H1 (cell line): Measurements from ENCODE around the gene TBCEL. TPM values are rescaled to one million over a fixed set of nuclear protein-coding genes. Genes with fewer than 3 reads are reported as not detected.

Experiments used
- CTCF ChIA-PET: fragments of 300-600 bp; sonication (Branson Sonifier 250); formaldehyde crosslinking; loops from one replicate; lab custom pipeline; 2021; ENCODE audit not compliant: partially characterized antibody; lab: Charles Lee
- POLR2A ChIA-PET: fragments of 300-600 bp; sonication (Branson Sonifier 250); formaldehyde crosslinking; loops from one replicate; lab custom pipeline; 2021; ENCODE audit warnings: inconsistent platforms; ENCODE audit not compliant: partially characterized antibody; lab: Charles Lee
- DNase-seq, 2 experiments: peaks; one replicate each; pipeline versions ENCODE4 v3.0.0 to v3.0.0-alpha.2; 2010 to 2022; ENCODE audit warnings: low spot score in 2 of 2, low read depth in 1 of 2, mixed read lengths in 1 of 2
- FAIRE-seq: peaks from 2 replicates; lab custom pipeline; 2011; peaks lifted over from hg19 to GRCh38; lab: Jason Lieb, UNC
- H2AFZ ChIP-seq: 2 replicates; pipeline ENCODE4 v1.8.1; 2012; ENCODE audit warnings: low read length, inconsistent platforms
- H2AK5ac ChIP-seq: 2 replicates; pipeline ENCODE4 v1.6.1; 2013; ENCODE audit warnings: low read depth, low read length
- H2BK120ac ChIP-seq: replicated peaks from 2 replicates; pipeline ENCODE3; 2013; ENCODE audit warnings: low read depth, low read length, inconsistent platforms
- H2BK12ac ChIP-seq: 2 replicates; pipeline ENCODE4 v1.6.1; 2013; ENCODE audit warnings: low read depth, low read length
- H2BK15ac ChIP-seq: 2 replicates; pipeline ENCODE4 v1.6.1; 2013; ENCODE audit warnings: low read length
- H2BK20ac ChIP-seq: 2 replicates; pipeline ENCODE4 v1.6.1; 2013; ENCODE audit warnings: low read length
- H2BK5ac ChIP-seq: 2 replicates; pipeline ENCODE4 v1.6.1; 2013; ENCODE audit warnings: low read depth, low read length
- H3K14ac ChIP-seq: 2 replicates; pipeline ENCODE4 v1.6.1; 2013; ENCODE audit warnings: inconsistent platforms; ENCODE audit not compliant: insufficient read length
- H3K18ac ChIP-seq: 2 replicates; pipeline ENCODE4 v1.6.1; 2013; ENCODE audit warnings: low read length; ENCODE audit errors: extremely low read depth
- H3K23ac ChIP-seq: 2 replicates; pipeline ENCODE4 v1.6.1; 2013; ENCODE audit warnings: inconsistent platforms; ENCODE audit not compliant: insufficient read length
- H3K23me2 ChIP-seq: 2 replicates; pipeline ENCODE4 v1.6.1; 2013; ENCODE audit warnings: low read depth, low read length
- H3K27ac ChIP-seq: 2 replicates; pipeline ENCODE4 v1.6.1; 2011; ENCODE audit warnings: low read depth, low read length, inconsistent platforms
- H3K27me3 ChIP-seq, 4 experiments: replicated peaks in 1 of 4; 1 replicate in 1 of 4; 2 replicates in 3 of 4; pipeline versions ENCODE4 v1.6.1 to v1.8.1; 2011 to 2013; ENCODE audit warnings: low read length in 3 of 4, mild to moderate bottlenecking in 3 of 4, inconsistent platforms in 2 of 4, mixed read lengths in 2 of 4, moderate library complexity in 1 of 4; ENCODE audit not compliant: control insufficient read depth in 3 of 4, insufficient read depth in 3 of 4; ENCODE audit errors: extremely low read depth in 1 of 4
- H3K36me3 ChIP-seq, 4 experiments: 2 replicates each; pipeline versions ENCODE4 v1.6.1 to v1.8.1; 2011 to 2013; ENCODE audit warnings: mild to moderate bottlenecking in 4 of 4, low read length in 3 of 4, moderate library complexity in 2 of 4, control low read depth in 1 of 4, inconsistent platforms in 1 of 4; ENCODE audit not compliant: insufficient read depth in 4 of 4, control insufficient read depth in 2 of 4
- H3K4ac ChIP-seq: replicated peaks from 2 replicates; pipeline ENCODE3; 2013; ENCODE audit warnings: low read length, low read depth, mixed read lengths, inconsistent platforms; ENCODE audit not compliant: insufficient read length
- H3K4me1 ChIP-seq, 4 experiments: replicated peaks in 1 of 4; 1 replicate in 1 of 4; 2 replicates in 3 of 4; pipeline versions ENCODE4 v1.6.1 to v1.8.1; 2011 to 2013; ENCODE audit warnings: low read length in 3 of 4, inconsistent platforms in 2 of 4, mixed read lengths in 1 of 4; ENCODE audit not compliant: insufficient read depth in 4 of 4, control insufficient read depth in 3 of 4
- H3K4me2 ChIP-seq, 2 experiments: 2 replicates each; pipeline versions ENCODE4 v1.6.1 to v1.8.1; 2011 to 2013; ENCODE audit warnings: low read depth in 2 of 2, low read length in 2 of 2, control low read depth in 1 of 2, inconsistent platforms in 1 of 2, mild to moderate bottlenecking in 1 of 2; ENCODE audit not compliant: insufficient read depth in 1 of 2
- H3K4me3 ChIP-seq, 4 experiments: fragments of 200-600, 300-600 bp in 1 of 4; sonication (generic), shearing (Covaris generic), sonication (Bioruptor Twin) in 1 of 4; 2 replicates each; pipeline versions ENCODE4 v1.5.1 to v1.8.1; 2011 to 2016; ENCODE audit warnings: low read length in 4 of 4, low read depth in 3 of 4, control low read depth in 2 of 4, inconsistent platforms in 2 of 4, mild to moderate bottlenecking in 2 of 4, mixed read lengths in 1 of 4, moderate library complexity in 1 of 4; ENCODE audit not compliant: insufficient read depth in 2 of 4; ENCODE audit errors: extremely low read depth in 1 of 4
- H3K56ac ChIP-seq: replicated peaks from 2 replicates; pipeline ENCODE3; 2013; ENCODE audit warnings: low read depth, mild to moderate bottlenecking, mixed read lengths, low read length, inconsistent platforms; ENCODE audit not compliant: insufficient read length
- H3K79me1 ChIP-seq: 2 replicates; pipeline ENCODE4 v1.6.1; 2013; ENCODE audit warnings: low read depth, low read length, control low read depth
- H3K79me2 ChIP-seq, 2 experiments: 2 replicates each; pipeline versions ENCODE4 v1.6.1 to v1.8.1; 2012 to 2013; ENCODE audit warnings: low read length in 2 of 2, mild to moderate bottlenecking in 2 of 2, inconsistent platforms in 1 of 2; ENCODE audit not compliant: insufficient read depth in 2 of 2, control insufficient read depth in 1 of 2
- H3K9ac ChIP-seq, 4 experiments: replicated peaks in 1 of 4; 1 replicate in 1 of 4; 2 replicates in 3 of 4; pipeline versions ENCODE4 v1.6.1 to v1.8.1; 2011 to 2013; ENCODE audit warnings: low read depth in 3 of 4, low read length in 3 of 4, control low read depth in 2 of 4, mild to moderate bottlenecking in 2 of 4, moderate library complexity in 2 of 4, inconsistent platforms in 1 of 4; ENCODE audit errors: extremely low read depth in 1 of 4
- H3K9me3 ChIP-seq, 2 experiments: 2 replicates each; pipeline versions ENCODE4 v1.6.1 to v1.8.1; 2012 to 2013; ENCODE audit warnings: mild to moderate bottlenecking in 2 of 2, moderate library complexity in 2 of 2, control low read depth in 1 of 2, inconsistent platforms in 1 of 2, low read depth in 1 of 2, low read length in 1 of 2, mixed read lengths in 1 of 2; ENCODE audit not compliant: insufficient read depth in 2 of 2
- H4K20me1 ChIP-seq, 2 experiments: replicated peaks in 1 of 2; 2 replicates each; pipeline versions ENCODE3 to v1.8.1; 2011 to 2013; ENCODE audit warnings: inconsistent platforms in 2 of 2, low read length in 2 of 2, mild to moderate bottlenecking in 1 of 2; ENCODE audit not compliant: insufficient read depth in 2 of 2, control insufficient read depth in 1 of 2
- H4K5ac ChIP-seq: 2 replicates; pipeline ENCODE4 v1.6.1; 2013; ENCODE audit warnings: low read length, low read depth, mixed read lengths, inconsistent platforms; ENCODE audit not compliant: insufficient read length
- H4K8ac ChIP-seq: 2 replicates; pipeline ENCODE4 v1.8.0; 2013; ENCODE audit warnings: mild to moderate bottlenecking, moderate library complexity, low read length, inconsistent platforms; ENCODE audit not compliant: insufficient read depth; ENCODE audit errors: extremely low read depth
- H4K91ac ChIP-seq: replicated peaks from 2 replicates; pipeline ENCODE3; 2013; ENCODE audit warnings: low read length, mixed read lengths, inconsistent platforms; ENCODE audit not compliant: insufficient read length
- ATF2 ChIP-seq: IDR thresholded peaks from 2 replicates; pipeline ENCODE4 v1.6.1; 2012; ENCODE audit warnings: low read length, inconsistent platforms
- CEBPB ChIP-seq: IDR thresholded peaks from 2 replicates; pipeline ENCODE4 v1.6.1; 2012; ENCODE audit warnings: low read depth, low read length
- CHD1 ChIP-seq: IDR thresholded peaks from 2 replicates; pipeline ENCODE4 v1.6.1; 2012; ENCODE audit warnings: low read depth, low read length, improper control_type of control experiment
- CHD2 ChIP-seq: IDR thresholded peaks from 2 replicates; pipeline ENCODE4 v1.6.1; 2012; ENCODE audit warnings: low read length, improper control_type of control experiment
- CTCF ChIP-seq, 3 experiments: IDR thresholded peaks; 1 replicate in 2 of 3; 2 replicates in 1 of 3; pipeline versions ENCODE4 v1.5.1 to v1.6.1; 2011; ENCODE audit warnings: low read length in 3 of 3, mild to moderate bottlenecking in 3 of 3, inconsistent platforms in 2 of 3, low read depth in 1 of 3, moderate library complexity in 1 of 3; ENCODE audit not compliant: insufficient read depth in 1 of 3; ENCODE audit errors: control extremely low read depth in 1 of 3
- EP300 ChIP-seq, 2 experiments: IDR thresholded peaks; 1 replicate in 1 of 2; 2 replicates in 1 of 2; pipeline ENCODE4 v1.6.1; 2011 to 2012; ENCODE audit warnings: low read depth in 2 of 2, low read length in 2 of 2, mild to moderate bottlenecking in 2 of 2, borderline replicate concordance in 1 of 2, inconsistent platforms in 1 of 2, moderate library complexity in 1 of 2
- KDM1A ChIP-seq: fragments of 200-600, 300-600 bp; sonication (generic); IDR thresholded peaks from 2 replicates; pipeline ENCODE4 v1.7.1; 2016; ENCODE audit warnings: mild to moderate bottlenecking, low read length, borderline replicate concordance
- MAX ChIP-seq: IDR thresholded peaks from 2 replicates; pipeline ENCODE4 v1.6.1; 2012; ENCODE audit warnings: inconsistent platforms
- POLR2A ChIP-seq, 2 experiments: IDR thresholded peaks; 1 replicate in 1 of 2; 2 replicates in 1 of 2; pipeline ENCODE4 v1.6.1; 2011; ENCODE audit warnings: low read depth in 2 of 2, low read length in 2 of 2, mild to moderate bottlenecking in 2 of 2; ENCODE audit errors: control extremely low read depth in 1 of 2
- SIX5 ChIP-seq: IDR thresholded peaks from 2 replicates; pipeline ENCODE4 v1.6.1; 2011; ENCODE audit warnings: mild to moderate bottlenecking, low read depth, low read length
- WGBS, 2 experiments: shearing (Covaris generic) in 1 of 2; methylation state at CpG; one replicate each; pipeline versions ENCODE4 v1.1.6 to v1.1.7; 2013 to 2015; ENCODE audit warnings: low lambda C conversion rate in 2 of 2, mixed read lengths in 2 of 2, inconsistent platforms in 1 of 2, low coverage in 1 of 2, missing lambda C conversion rate in 1 of 2; ENCODE audit not compliant: insufficient replicate concordance in 2 of 2, insufficient coverage in 1 of 2, insufficient read length in 1 of 2; ENCODE audit errors: extremely low coverage in 1 of 2, missing lambda C conversion rate in 1 of 2; 5-methylcytosine and 5-hydroxymethylcytosine counted together
- polyA plus RNA-seq, 7 experiments: library from polyadenylated mRNA; depleted of rRNA in 3 of 7; stranded (reverse) in 5 of 7; unstranded in 2 of 7; fragments of >200 nt in 5 of 7; fragments of 200-250 nt in 2 of 7; gene quantifications; 1 replicate in 5 of 7; 2 replicates in 1 of 7; 4 replicates in 1 of 7; pipeline versions ENCODE4 v1.2.1 to v1.2.3, GENCODE V29; 2011 to 2013; ENCODE audit warnings: missing spikeins in 2 of 7, mixed read lengths in 2 of 7
- total RNA-seq: library from RNA; stranded (reverse); fragmentation: NEBNext Ultra II Directional; extraction: Animal tissue kit (Norgen Biotek cat#: 25700); gene quantifications from 2 replicates; pipeline ENCODE4 v1.2.1, GENCODE V29; 2021

TBCEL gene
- total and polyA plus RNA-seq, 2 of the 8 experiments (the other 6 are each of a cell fraction or from before 2014, with no cell fraction given) = 3.9 to 16.0 TPM

- H3K79me1 ChIP-seq = no peaks in the 10 kb centered on the region
- H3K4me3 ChIP-seq = no peak overlapping the region
- H3K4me2 ChIP-seq = no peak overlapping the region
- H4K91ac ChIP-seq = no peak overlapping the region
- no peaks in the 10 kb centered on the region for H4K20me1 ChIP-seq
- no peak overlapping the region for H2BK15ac ChIP-seq
- ChIA-PET POLR2A (no interaction called here), CTCF (interaction anchor here (0.6 kb wide), 1 partner anchor 419 kb away, joined by 3 read pairs; no protein-coding TSS in a partner anchor)
- no peak overlapping the region for H3K18ac ChIP-seq
- DNase-seq = no peak
- 93% methylated on average over 3 of the region's 3 CpGs; no CpG with 5 or more reads in 1 of the 2 experiments for WGBS, 2 experiments
- no peaks in the 10 kb centered on the region for H3K27me3 ChIP-seq
- no peaks in the 10 kb centered on the region for H3K79me2 ChIP-seq
- FAIRE-seq = no peak
- no peak overlapping the region for H3K27ac ChIP-seq
- no peak overlapping the region for H2BK12ac ChIP-seq
- no peak overlapping the region for H2BK20ac ChIP-seq
- no peak overlapping the region for H4K8ac ChIP-seq
- H3K9ac ChIP-seq = no peak overlapping the region
- H3K14ac ChIP-seq = no peak overlapping the region
- H3K9me3 ChIP-seq = no peaks in the 10 kb centered on the region
- H3K23me2 ChIP-seq = no peaks in the 10 kb centered on the region; the same call in 1 of the 2 replicates
- H3K23ac ChIP-seq = no peak overlapping the region
- no peak overlapping the region for H2BK120ac ChIP-seq
- H3K4me1 ChIP-seq = no peaks in the 10 kb centered on the region
- no peak overlapping the region for H2AFZ ChIP-seq
- no peak overlapping the region for H2BK5ac ChIP-seq
- H2AK5ac ChIP-seq = no peak overlapping the region
- H3K36me3 ChIP-seq = peaks cover 0 to 28% (median 18%) of the 10 kb centered on the region in 4 experiments; a peak in 7 of 8 replicates
- H4K5ac ChIP-seq = no peak overlapping the region
- no peak overlapping the region for H3K4ac ChIP-seq
- no peak overlapping the region for H3K56ac ChIP-seq
- no peak for TF ChIP-seq SIX5
- TF ChIP-seq CHD1 = no peak
- no peak for TF ChIP-seq CTCF (IDR thresholded peaks at IDR 0.05; ENCODE audit: control extremely low read depth in 1 of 3, insufficient read depth in 1 of 3, low read depth in 1 of 3, low read length in 3 of 3)
- TF ChIP-seq ATF2 = no peak
- TF ChIP-seq CEBPB = no peak
- no peak for TF ChIP-seq KDM1A
- TF ChIP-seq POLR2A (IDR thresholded peaks at IDR 0.05; ENCODE audit: control extremely low read depth in 1 of 2, low read depth in 2 of 2, low read length in 2 of 2) = no peak
- no peak for TF ChIP-seq EP300 (IDR thresholded peaks at IDR 0.05; ENCODE audit: borderline replicate concordance in 1 of 2, low read depth in 2 of 2, low read length in 2 of 2)
- TF ChIP-seq MAX = no peak
- TF ChIP-seq CHD2 = no peak
Observed at GRCh38 chr11:121058941-121059340, 35.0 kb downstream of the TBCEL start.
